Activated naive CD8-positive, alpha-beta T cell treated with anti-CD3 and anti-CD28 coated beads, Interleukin-2, amount 10 ng/mL, durations not matched to agents 7 days and 5 days (primary cell): ENCODE results near the gene RRM1. TPM values are rescaled to one million over a fixed set of nuclear protein-coding genes. Genes with fewer than 3 reads are reported as not detected.
A peak's percentile ranks its signal among the peaks of the same experiment; 100 is the strongest.

ENCODE experiments used
- ATAC-seq: fragments of 150-1000 bp; cut with Tn5 transposase; one replicate; pipeline ENCODE4 v1.10.0; 2021; ENCODE audit warnings: low read depth, moderate library complexity
- POLR2A ChIA-PET: fragments of 350-600 bp; sonication (Branson Sonifier 250); formaldehyde crosslinking; loops from one replicate; lab custom pipeline; 2021; ENCODE audit warnings: antibody characterized with exemption; lab: Charles Lee
- DNase-seq: peaks from one replicate; pipeline ENCODE4 v3.0.0; 2021
- H3K27ac Mint-ChIP-seq: one replicate; pipeline ENCODE4 v1.8.0; 2022; ENCODE audit warnings: mild to moderate bottlenecking, mixed read lengths
- H3K27me3 Mint-ChIP-seq: one replicate; pipeline ENCODE4 v1.8.0; 2022; ENCODE audit warnings: mild to moderate bottlenecking, moderate library complexity, mixed read lengths
- H3K36me3 Mint-ChIP-seq: one replicate; pipeline ENCODE4 v1.8.0; 2021; ENCODE audit warnings: mild to moderate bottlenecking, mixed read lengths
- H3K4me1 Mint-ChIP-seq: one replicate; pipeline ENCODE4 v1.8.0; 2021; ENCODE audit warnings: mixed read lengths
- H3K4me3 Mint-ChIP-seq: one replicate; pipeline ENCODE4 v1.8.0; 2022; ENCODE audit warnings: mild to moderate bottlenecking, moderate library complexity, mixed read lengths
- H3K9me3 Mint-ChIP-seq: one replicate; pipeline ENCODE4 v1.8.0; 2021; ENCODE audit warnings: mixed read lengths
- total RNA-seq, 2 experiments: library from RNA; stranded (reverse); gene quantifications; one replicate each; pipeline ENCODE4 v1.2.3, GENCODE V29; 2021

Gene RRM1
- total RNA-seq, 2 experiments from 2014 or later: 126 to 130 TPM

GRCh38 chr11:4065086-4065485, 29.5 kb upstream of the RRM1 start:
- Mint-ChIP-seq H3K4me3 (no peak overlapping the region), H3K27me3 (no peaks in the 10 kb centered on the region), H3K9me3 (no peaks in the 10 kb centered on the region), H3K4me1 (peaks cover 37% of the 10 kb centered on the region), H3K36me3 (peaks cover 28% of the 10 kb centered on the region), H3K27ac (no peak overlapping the region)
- POLR2A ChIA-PET: interaction anchor here (1.5 kb wide), 1 partner anchor 210 kb away, joined by 3 read pairs; no protein-coding TSS in a partner anchor
- no peak for DNase-seq
- no peak for ATAC-seq

DNA sequence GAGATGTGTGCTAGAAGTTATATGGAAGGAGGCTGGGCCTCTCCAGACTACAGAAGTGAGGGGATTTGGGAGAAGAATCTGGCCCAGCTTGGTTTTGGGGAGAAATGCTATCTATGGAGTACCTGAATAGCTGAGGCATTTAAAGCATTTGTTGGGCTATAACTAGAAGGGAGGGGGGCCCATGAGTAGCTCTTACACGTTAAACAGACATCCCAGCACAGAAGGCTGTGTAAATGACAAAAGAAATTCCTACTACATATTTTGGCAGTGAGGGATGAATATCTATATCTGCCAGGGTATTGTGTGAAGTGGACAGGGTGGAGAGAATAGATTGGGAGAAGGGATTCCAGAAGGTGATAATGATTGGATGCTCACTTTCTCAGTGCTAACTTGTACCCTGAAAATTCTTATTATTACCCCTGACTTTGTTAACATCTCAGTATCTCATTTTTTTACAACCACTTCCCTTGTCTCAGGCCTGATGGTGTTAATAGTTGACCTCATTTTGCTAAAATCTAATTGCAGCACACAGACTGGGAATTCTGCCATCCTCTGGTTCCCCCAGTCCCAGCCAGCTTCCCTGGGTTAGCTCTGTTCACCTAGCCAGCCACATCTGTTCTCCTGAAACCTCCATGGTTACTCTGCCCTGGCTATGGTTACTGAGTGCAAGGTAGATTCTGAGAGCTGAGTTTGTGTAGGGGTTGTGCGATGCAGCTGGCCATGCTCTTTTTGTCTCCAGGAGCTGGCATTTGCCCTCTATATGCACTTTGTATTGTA, 28.8 kb upstream of the RRM1 start:
- no peak for DNase-seq
- H3K4me3 Mint-ChIP-seq: no peak overlapping the region
- H3K36me3 Mint-ChIP-seq: peaks cover 28% of the 10 kb centered on the region
- POLR2A ChIA-PET: interaction anchor here (1.5 kb wide), 1 partner anchor 211 kb away, joined by 3 read pairs; no protein-coding TSS in a partner anchor
- no peaks in the 10 kb centered on the region for H3K9me3 Mint-ChIP-seq
- no peaks in the 10 kb centered on the region for H3K27me3 Mint-ChIP-seq
- peaks cover 37% of the 10 kb centered on the region for H3K4me1 Mint-ChIP-seq
- no peak for ATAC-seq
- peak overlapping the region; percentile 2 for H3K27ac Mint-ChIP-seq

DNA sequence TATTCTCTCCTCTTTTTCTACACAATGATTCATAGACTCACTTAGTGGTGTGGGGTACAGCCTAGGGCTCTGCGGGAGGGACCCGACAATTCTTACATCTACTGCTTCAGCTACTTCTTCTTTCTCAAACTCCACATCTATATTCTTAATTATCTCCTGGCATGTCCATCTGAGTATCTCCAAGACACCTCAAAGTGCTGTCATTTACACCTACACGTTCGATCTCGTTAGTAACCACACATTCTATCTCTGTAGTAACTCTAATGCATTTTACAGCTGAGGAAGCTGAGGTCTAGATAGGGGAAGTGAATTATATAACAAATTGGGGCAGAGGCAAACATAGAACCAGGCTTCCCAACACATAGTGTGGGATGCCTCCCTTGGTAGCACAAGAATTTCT, 27.7 kb upstream of the RRM1 start:
- Mint-ChIP-seq H3K9me3 (no peaks in the 10 kb centered on the region), H3K4me1 (peaks cover 39% of the 10 kb centered on the region), H3K4me3 (no peak overlapping the region), H3K27ac (no peak overlapping the region), H3K27me3 (no peaks in the 10 kb centered on the region), H3K36me3 (peaks cover 24% of the 10 kb centered on the region)
- POLR2A ChIA-PET: interaction anchor here (4.4 kb wide), 1 partner anchor 212 kb away, joined by 21 read pairs; the partner anchor contains the start of gene STIM1
- DNase-seq (no peak), ATAC-seq (no peak)

DNA sequence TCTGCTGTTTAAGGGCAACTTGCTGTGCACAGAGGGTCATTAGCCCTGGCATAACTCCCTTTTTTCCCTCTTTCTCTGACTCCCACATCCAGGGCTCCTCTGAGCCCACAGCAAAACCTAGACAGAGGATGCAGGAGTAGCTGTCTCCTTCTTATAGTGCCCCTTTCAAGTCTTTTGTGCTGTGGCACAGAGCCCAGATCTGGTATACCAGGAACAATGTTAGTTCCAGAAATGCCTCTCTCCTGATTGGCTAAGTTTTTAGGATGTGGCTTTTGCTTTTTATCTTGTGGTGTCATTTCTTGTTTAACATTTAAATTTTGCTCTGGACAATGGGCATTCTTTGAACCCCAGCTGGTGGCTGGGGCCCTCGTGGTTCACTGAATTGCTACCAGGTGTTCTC, 25.6 kb upstream of the RRM1 start:
- DNase-seq: no peak
- POLR2A ChIA-PET: interaction anchor here (0.6 to 4.4 kb wide), 2 partner anchors 214 to 307 kb away, joined by 4 to 21 read pairs; partner anchors contain the start of gene STIM1
- peak overlapping the region; percentile 17 for H3K27ac Mint-ChIP-seq
- no peaks in the 10 kb centered on the region for H3K9me3 Mint-ChIP-seq
- H3K4me1 Mint-ChIP-seq: peaks cover 49% of the 10 kb centered on the region
- no peak overlapping the region for H3K4me3 Mint-ChIP-seq
- H3K27me3 Mint-ChIP-seq: no peaks in the 10 kb centered on the region
- no peak for ATAC-seq
- peaks cover 29% of the 10 kb centered on the region for H3K36me3 Mint-ChIP-seq

- POLR2A ChIA-PET: interaction anchor here (3.9 kb wide), 1 partner anchor 216 kb away, joined by 40 read pairs; the partner anchor contains the start of gene STIM1
- H3K4me1 Mint-ChIP-seq: peaks cover 37% of the 10 kb centered on the region
- H3K9me3 Mint-ChIP-seq: no peaks in the 10 kb centered on the region
- no peak overlapping the region for H3K27ac Mint-ChIP-seq
- DNase-seq (no peak), ATAC-seq (no peak)
- no peaks in the 10 kb centered on the region for H3K27me3 Mint-ChIP-seq
- peaks cover 38% of the 10 kb centered on the region for H3K36me3 Mint-ChIP-seq
- no peak overlapping the region for H3K4me3 Mint-ChIP-seq
Measured at GRCh38 chr11:4071325-4071724, 23.3 kb upstream of the RRM1 start.

DNA sequence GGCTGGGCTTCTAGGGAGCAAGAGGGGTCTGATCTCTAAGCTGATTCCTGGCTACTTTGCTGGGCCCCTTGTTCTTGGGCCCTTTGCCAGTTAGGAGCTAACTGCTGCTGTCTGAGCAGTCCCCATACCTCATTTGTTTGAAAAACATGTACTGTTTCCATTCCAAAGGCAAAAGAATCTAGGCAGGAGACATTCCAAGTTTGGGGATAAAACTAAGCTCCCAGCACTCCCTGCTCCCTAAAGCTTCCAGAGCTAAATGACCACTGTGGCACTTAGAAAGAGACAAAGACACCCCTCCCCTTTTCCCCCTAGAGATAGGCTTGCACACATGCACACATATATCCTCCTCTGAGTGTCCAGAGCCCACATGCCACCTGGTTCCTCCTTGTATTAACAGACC, 22.7 kb upstream of the RRM1 start:
- H3K4me3 Mint-ChIP-seq: no peak overlapping the region

GRCh38 chr11:4072668-4073285, 21.8 kb upstream of the RRM1 start:
- no peak overlapping the region for H3K27ac Mint-ChIP-seq
- peaks cover 31% of the 10 kb centered on the region for H3K36me3 Mint-ChIP-seq
- no peak overlapping the region for H3K4me3 Mint-ChIP-seq
- H3K4me1 Mint-ChIP-seq: peaks cover 31% of the 10 kb centered on the region
- DNase-seq (no peak), ATAC-seq (peak; percentile 66)
- no peaks in the 10 kb centered on the region for H3K9me3 Mint-ChIP-seq
- H3K27me3 Mint-ChIP-seq: no peaks in the 10 kb centered on the region
- POLR2A ChIA-PET: interaction anchor here (0.9 to 3.9 kb wide), 5 partner anchors 145 to 232 kb away, joined by 3 to 40 read pairs (median 5); partner anchors contain the start of genes RHOG and STIM1

More for the DNA sequence above, 22.7 kb upstream of the RRM1 start:
- DNase-seq: no peak
- Mint-ChIP-seq H3K27ac (peak overlapping the region; percentile 43), H3K9me3 (no peaks in the 10 kb centered on the region), H3K4me1 (peaks cover 32% of the 10 kb centered on the region), H3K36me3 (peaks cover 34% of the 10 kb centered on the region), H3K27me3 (no peaks in the 10 kb centered on the region)
- POLR2A ChIA-PET: interaction anchor here (0.9 to 3.9 kb wide), 5 partner anchors 144 to 231 kb away, joined by 3 to 40 read pairs (median 5); partner anchors contain the start of genes RHOG and STIM1
- ATAC-seq: no peak

DNA sequence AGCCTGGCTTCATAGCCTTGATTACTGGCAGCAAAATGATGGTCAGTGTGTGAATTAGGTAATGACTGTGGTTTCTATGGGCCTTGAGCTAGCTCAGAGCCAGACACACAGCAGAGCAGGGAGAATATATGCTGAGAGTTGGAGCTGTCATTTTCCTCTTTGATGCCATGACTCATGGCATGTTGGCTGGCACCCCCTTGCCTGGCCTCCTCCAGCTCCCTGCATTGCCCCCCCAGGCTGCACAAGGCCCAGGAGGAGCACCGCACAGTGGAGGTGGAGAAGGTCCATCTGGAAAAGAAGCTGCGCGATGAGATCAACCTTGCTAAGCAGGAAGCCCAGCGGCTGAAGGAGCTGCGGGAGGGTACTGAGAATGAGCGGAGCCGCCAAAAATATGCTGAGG, 20.3 kb upstream of the RRM1 start:
- H3K4me1 Mint-ChIP-seq: peaks cover 20% of the 10 kb centered on the region
- DNase-seq (no peak), ATAC-seq (no peak)
- H3K27me3 Mint-ChIP-seq: no peaks in the 10 kb centered on the region
- no peak overlapping the region for H3K4me3 Mint-ChIP-seq
- H3K9me3 Mint-ChIP-seq: no peaks in the 10 kb centered on the region
- POLR2A ChIA-PET: interaction anchor here (2.1 to 3.9 kb wide), 2 partner anchors 219 to 233 kb away, joined by 13 to 40 read pairs; partner anchors contain the start of genes RHOG and STIM1
- H3K27ac Mint-ChIP-seq: no peak overlapping the region
- H3K36me3 Mint-ChIP-seq: peaks cover 26% of the 10 kb centered on the region

GRCh38 chr11:4076774-4077173, 17.8 kb upstream of the RRM1 start:
- H3K4me3 Mint-ChIP-seq: no peak overlapping the region
- DNase-seq: no peak
- H3K27me3 Mint-ChIP-seq: no peaks in the 10 kb centered on the region
- H3K36me3 Mint-ChIP-seq: peaks cover 19% of the 10 kb centered on the region
- no peaks in the 10 kb centered on the region for H3K9me3 Mint-ChIP-seq
- POLR2A ChIA-PET: no interaction called here
- H3K4me1 Mint-ChIP-seq: peaks cover 15% of the 10 kb centered on the region
- ATAC-seq: no peak
- H3K27ac Mint-ChIP-seq: no peak overlapping the region

DNA sequence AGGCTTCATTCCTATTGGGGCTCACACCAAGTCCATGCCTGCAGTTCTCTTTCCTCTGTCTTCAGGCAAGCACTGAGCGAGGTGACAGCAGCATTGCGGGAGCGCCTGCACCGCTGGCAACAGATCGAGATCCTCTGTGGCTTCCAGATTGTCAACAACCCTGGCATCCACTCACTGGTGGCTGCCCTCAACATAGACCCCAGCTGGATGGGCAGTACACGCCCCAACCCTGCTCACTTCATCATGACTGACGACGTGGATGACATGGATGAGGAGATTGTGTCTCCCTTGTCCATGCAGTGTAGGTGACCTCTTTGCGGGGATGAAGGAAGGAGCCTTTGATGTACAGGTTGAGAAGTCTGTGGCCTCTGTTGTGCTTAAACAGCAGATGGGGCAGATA, 11.4 kb upstream of the RRM1 start:
- H3K27me3 Mint-ChIP-seq: no peaks in the 10 kb centered on the region
- POLR2A ChIA-PET: no interaction called here
- no peak for ATAC-seq
- no peak overlapping the region for H3K27ac Mint-ChIP-seq
- no peak overlapping the region for H3K4me3 Mint-ChIP-seq
- H3K36me3 Mint-ChIP-seq: peaks cover 34% of the 10 kb centered on the region
- no peak for DNase-seq
- H3K9me3 Mint-ChIP-seq: no peaks in the 10 kb centered on the region
- peaks cover 15% of the 10 kb centered on the region for H3K4me1 Mint-ChIP-seq

- no peaks in the 10 kb centered on the region for H3K9me3 Mint-ChIP-seq
- no peak overlapping the region for H3K27ac Mint-ChIP-seq
- H3K4me1 Mint-ChIP-seq: peaks cover 22% of the 10 kb centered on the region
- no peak overlapping the region for H3K4me3 Mint-ChIP-seq
- ATAC-seq (no peak), DNase-seq (no peak)
- POLR2A ChIA-PET: interaction anchor here (0.6 to 1.0 kb wide), 2 partner anchors 243 to 358 kb away, joined by 3 read pairs; no protein-coding TSS in a partner anchor
- peaks cover 39% of the 10 kb centered on the region for H3K36me3 Mint-ChIP-seq
- H3K27me3 Mint-ChIP-seq: no peaks in the 10 kb centered on the region
Measured at GRCh38 chr11:4084406-4085125, 10.0 kb upstream of the RRM1 start.

DNA sequence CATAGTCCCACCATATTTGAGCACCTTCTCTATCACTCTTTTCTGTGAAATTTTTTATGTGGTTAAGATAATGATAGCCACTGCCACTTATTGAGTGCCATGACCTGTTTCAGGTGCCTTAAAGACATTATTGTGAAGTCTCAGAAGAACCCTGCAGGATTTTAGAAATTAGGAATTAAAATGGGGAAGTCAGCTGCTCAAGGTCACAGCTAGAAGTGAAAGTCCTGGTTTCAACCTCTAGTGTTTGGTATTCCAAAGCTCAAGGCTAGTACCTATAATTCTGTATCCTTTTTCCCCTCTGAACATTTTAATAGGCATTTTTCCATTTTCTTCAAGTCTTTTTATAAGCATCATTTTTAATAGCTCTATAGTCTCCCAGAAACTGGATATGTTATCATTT, 9.0 kb upstream of the RRM1 start:
- Mint-ChIP-seq H3K4me1 (peaks cover 32% of the 10 kb centered on the region), H3K36me3 (peaks cover 40% of the 10 kb centered on the region), H3K4me3 (no peak overlapping the region), H3K9me3 (no peaks in the 10 kb centered on the region), H3K27me3 (no peaks in the 10 kb centered on the region), H3K27ac (no peak overlapping the region)
- POLR2A ChIA-PET: no interaction called here
- DNase-seq (no peak), ATAC-seq (no peak)
